Measurements from ENCODE around the gene DOCK10. TPM values are rescaled to one million over a fixed set of nuclear protein-coding genes. Genes with fewer than 3 reads are reported as not detected.

Gene DOCK10
- total and polyA plus RNA-seq, 10 of the 15 experiments (the other 5 are each of a cell fraction or from before 2014, with no cell fraction given), result 16.9 to 120 (median 85.5) TPM

- TF ChIP-seq, protein P1, sequence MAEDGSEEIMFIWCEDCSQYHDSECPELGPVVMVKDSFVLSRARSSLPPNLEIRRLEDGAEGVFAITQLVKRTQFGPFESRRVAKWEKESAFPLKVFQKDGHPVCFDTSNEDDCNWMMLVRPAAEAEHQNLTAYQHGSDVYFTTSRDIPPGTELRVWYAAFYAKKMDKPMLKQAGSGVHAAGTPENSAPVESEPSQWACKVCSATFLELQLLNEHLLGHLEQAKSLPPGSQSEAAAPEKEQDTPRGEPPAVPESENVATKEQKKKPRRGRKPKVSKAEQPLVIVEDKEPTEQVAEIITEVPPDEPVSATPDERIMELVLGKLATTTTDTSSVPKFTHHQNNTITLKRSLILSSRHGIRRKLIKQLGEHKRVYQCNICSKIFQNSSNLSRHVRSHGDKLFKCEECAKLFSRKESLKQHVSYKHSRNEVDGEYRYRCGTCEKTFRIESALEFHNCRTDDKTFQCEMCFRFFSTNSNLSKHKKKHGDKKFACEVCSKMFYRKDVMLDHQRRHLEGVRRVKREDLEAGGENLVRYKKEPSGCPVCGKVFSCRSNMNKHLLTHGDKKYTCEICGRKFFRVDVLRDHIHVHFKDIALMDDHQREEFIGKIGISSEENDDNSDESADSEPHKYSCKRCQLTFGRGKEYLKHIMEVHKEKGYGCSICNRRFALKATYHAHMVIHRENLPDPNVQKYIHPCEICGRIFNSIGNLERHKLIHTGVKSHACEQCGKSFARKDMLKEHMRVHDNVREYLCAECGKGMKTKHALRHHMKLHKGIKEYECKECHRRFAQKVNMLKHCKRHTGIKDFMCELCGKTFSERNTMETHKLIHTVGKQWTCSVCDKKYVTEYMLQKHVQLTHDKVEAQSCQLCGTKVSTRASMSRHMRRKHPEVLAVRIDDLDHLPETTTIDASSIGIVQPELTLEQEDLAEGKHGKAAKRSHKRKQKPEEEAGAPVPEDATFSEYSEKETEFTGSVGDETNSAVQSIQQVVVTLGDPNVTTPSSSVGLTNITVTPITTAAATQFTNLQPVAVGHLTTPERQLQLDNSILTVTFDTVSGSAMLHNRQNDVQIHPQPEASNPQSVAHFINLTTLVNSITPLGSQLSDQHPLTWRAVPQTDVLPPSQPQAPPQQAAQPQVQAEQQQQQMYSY (CRISPR knock-in tag; IDR thresholded peaks at IDR 0.05), result no peak
Measured at GRCh38 chr2:224882291-224883171, 159.7 kb downstream of the DOCK10 start (continued).

DNA sequence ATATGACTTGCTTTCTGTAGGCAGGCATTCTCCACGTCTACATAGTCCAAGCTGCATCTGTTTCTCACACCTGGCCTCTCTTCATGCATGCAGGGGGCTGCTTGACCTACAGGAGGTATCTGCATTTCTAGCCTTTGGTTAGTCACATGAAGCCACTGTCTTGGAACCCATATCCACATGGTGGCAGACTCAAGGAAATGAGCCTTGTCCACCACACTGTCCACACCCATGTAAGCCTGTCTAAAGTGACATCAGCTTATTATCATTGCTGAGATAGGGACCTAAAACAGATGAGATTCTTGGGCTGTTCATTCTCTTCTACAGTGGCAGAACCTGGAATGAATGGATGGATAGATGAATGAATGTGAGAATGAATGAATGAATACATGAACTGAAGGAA is 160.4 kb downstream of the DOCK10 start:
- RAD21 ChIA-PET (ENCODE audit: unreplicated experiment), result no interaction called here
- WGBS (ENCODE audit: insufficient coverage, insufficient replicate concordance, low lambda C conversion rate, missing lambda C conversion rate), result 69% methylated on average over 1 of the region's 1 CpG
- TF ChIP-seq E2F4 (IDR thresholded peaks at IDR 0.05; ENCODE audit: low read depth, low read length) (no peak), SUZ12 (IDR thresholded peaks at IDR 0.05; ENCODE audit: unreplicated experiment) (no peak), BCL11A (IDR thresholded peaks at IDR 0.05; ENCODE audit: low read depth, low read length) (no peak), NRF1 (conservative IDR thresholded peaks at IDR 0.05; ENCODE audit: low read depth, low read length) (no peak), EGR1 (IDR thresholded peaks at IDR 0.05; ENCODE audit: borderline replicate concordance in 1 of 2, low read depth in 2 of 2, low read length in 2 of 2) (no peak), HDAC6 (IDR thresholded peaks at IDR 0.05; ENCODE audit: unreplicated experiment) (no peak), NKRF (conservative IDR thresholded peaks at IDR 0.05) (no peak), NBN (IDR thresholded peaks at IDR 0.05) (no peak)
- TF ChIP-seq, protein P2, sequence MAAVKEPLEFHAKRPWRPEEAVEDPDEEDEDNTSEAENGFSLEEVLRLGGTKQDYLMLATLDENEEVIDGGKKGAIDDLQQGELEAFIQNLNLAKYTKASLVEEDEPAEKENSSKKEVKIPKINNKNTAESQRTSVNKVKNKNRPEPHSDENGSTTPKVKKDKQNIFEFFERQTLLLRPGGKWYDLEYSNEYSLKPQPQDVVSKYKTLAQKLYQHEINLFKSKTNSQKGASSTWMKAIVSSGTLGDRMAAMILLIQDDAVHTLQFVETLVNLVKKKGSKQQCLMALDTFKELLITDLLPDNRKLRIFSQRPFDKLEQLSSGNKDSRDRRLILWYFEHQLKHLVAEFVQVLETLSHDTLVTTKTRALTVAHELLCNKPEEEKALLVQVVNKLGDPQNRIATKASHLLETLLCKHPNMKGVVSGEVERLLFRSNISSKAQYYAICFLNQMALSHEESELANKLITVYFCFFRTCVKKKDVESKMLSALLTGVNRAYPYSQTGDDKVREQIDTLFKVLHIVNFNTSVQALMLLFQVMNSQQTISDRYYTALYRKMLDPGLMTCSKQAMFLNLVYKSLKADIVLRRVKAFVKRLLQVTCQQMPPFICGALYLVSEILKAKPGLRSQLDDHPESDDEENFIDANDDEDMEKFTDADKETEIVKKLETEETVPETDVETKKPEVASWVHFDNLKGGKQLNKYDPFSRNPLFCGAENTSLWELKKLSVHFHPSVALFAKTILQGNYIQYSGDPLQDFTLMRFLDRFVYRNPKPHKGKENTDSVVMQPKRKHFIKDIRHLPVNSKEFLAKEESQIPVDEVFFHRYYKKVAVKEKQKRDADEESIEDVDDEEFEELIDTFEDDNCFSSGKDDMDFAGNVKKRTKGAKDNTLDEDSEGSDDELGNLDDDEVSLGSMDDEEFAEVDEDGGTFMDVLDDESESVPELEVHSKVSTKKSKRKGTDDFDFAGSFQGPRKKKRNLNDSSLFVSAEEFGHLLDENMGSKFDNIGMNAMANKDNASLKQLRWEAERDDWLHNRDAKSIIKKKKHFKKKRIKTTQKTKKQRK (IDR thresholded peaks at IDR 0.05; ENCODE audit: low read depth, low read length), result no peak

More for the DNA sequence above, 160.4 kb downstream of the DOCK10 start:
- in situ Hi-C loops (cut with MboI), result no loop called here
- Histone ChIP-seq H3K4me3 (no peak overlapping the region), H3K9ac (ENCODE audit: control insufficient read depth, insufficient read depth, low read length) (no peak overlapping the region), H3K9me3 (replicated peaks; ENCODE audit: control insufficient read depth, insufficient read depth, low read length) (no peaks in the 10 kb centered on the region; the same call in 2 of the 3 replicates), H3K4me2 (ENCODE audit: control insufficient read depth, insufficient read depth) (no peak overlapping the region), H4K20me1 (ENCODE audit: control insufficient read depth, insufficient read depth) (no peaks in the 10 kb centered on the region), H2AFZ (ENCODE audit: control insufficient read depth, low read depth, low read length) (no peak overlapping the region), H3K79me2 (ENCODE audit: control insufficient read depth, insufficient read depth, low read length) (no peaks in the 10 kb centered on the region), H3K27ac (ENCODE audit: control insufficient read depth, insufficient read depth) (no peak overlapping the region), H3K4me1 (ENCODE audit: control insufficient read depth, insufficient read depth, low read length) (peaks cover 4% of the 10 kb centered on the region; the same call in 1 of the 2 replicates), H3K27me3 (replicated peaks in 1 of 2; ENCODE audit: control insufficient read depth in 2 of 2, insufficient read depth in 2 of 2, low read length in 1 of 2) (no peaks in the 10 kb centered on the region), H3K36me3 (ENCODE audit: control insufficient read depth in 2 of 2, insufficient read depth in 2 of 2, low read length in 1 of 2) (peaks cover 6 to 9% of the 10 kb centered on the region in 2 experiments)
- intact Hi-C loops (cut with micrococcal nuclease; ENCODE audit: unreplicated experiment), result loop anchor here (5.0 kb wide), 1 partner anchor 235 kb away; no protein-coding TSS in a partner anchor
- CTCF ChIA-PET, result interaction anchor here (1.0 to 5.0 kb wide), 3 partner anchors 9 to 126 kb away, joined by 3 to 30 read pairs (median 4); no protein-coding TSS in a partner anchor
- DNase-seq (ENCODE audit: low read depth, low spot score) (no peak), FAIRE-seq (no peak), ATAC-seq (no peak)
- POLR2A ChIA-PET, result no interaction called here
- BruUV-seq (replicated peaks), result no TSS peak
- SMC1A ChIA-PET (ENCODE audit: uncharacterized antibody, unreplicated experiment), result interaction anchor here (1.5 kb wide), 1 partner anchor 9 kb away, joined by 3 read pairs; no protein-coding TSS in a partner anchor
